BJ (cell line): ENCODE results near the gene POLR3F. TPM values are rescaled to one million over a fixed set of nuclear protein-coding genes. Genes with fewer than 3 reads are reported as not detected.
"Not testable (repeated sequence)": the region's sequence is repeated elsewhere in the genome, so short reads cannot be mapped to it uniquely, and the experiment has no call there.

Experiments used
- CTCF ChIA-PET: fragments of 350-600 bp; formaldehyde crosslinking; extraction: SDS; loops from one replicate; lab custom pipeline; 2021; ENCODE audit warnings: antibody characterized with exemption, inconsistent platforms; lab: Yijun Ruan, JAX
- POLR2A ChIA-PET: fragments of 300-600 bp; sonication (Branson Sonifier 250); formaldehyde crosslinking; extraction: SDS; loops from one replicate; lab custom pipeline; 2021; ENCODE audit warnings: antibody characterized with exemption; lab: Charles Lee
- DNase-seq: peaks from one replicate; pipeline ENCODE4 v3.0.0-alpha.2; 2011; ENCODE audit warnings: low read depth
- H3K27me3 ChIP-seq: 2 replicates; pipeline ENCODE4 v1.6.0; 2011; ENCODE audit warnings: low read length; ENCODE audit not compliant: control insufficient read depth, insufficient read depth
- H3K36me3 ChIP-seq: 2 replicates; pipeline ENCODE4 v1.5.1; 2011; ENCODE audit warnings: low read length; ENCODE audit not compliant: control insufficient read depth, insufficient read depth
- H3K4me3 ChIP-seq: 2 replicates; pipeline ENCODE4 v1.5.1; 2011; ENCODE audit warnings: low read depth, mild to moderate bottlenecking, control low read depth, low read length
- polyA plus RNA-seq: library from polyadenylated mRNA; depleted of rRNA; stranded (reverse); fragments of >200 nt; gene quantifications from 2 replicates; pipeline ENCODE4 v1.2.3, GENCODE V29; 2011
- TF ChIP-seq, protein P1 (sequence below): IDR thresholded peaks from 2 replicates; pipeline ENCODE4 v1.5.1; 2011; ENCODE audit warnings: low read depth, mild to moderate bottlenecking, control low read depth, inconsistent platforms, low read length, moderate library complexity; ENCODE audit not compliant: insufficient read depth

The POLR3F gene
- polyA plus RNA-seq, 1 experiment = 10.9 TPM

DNA sequence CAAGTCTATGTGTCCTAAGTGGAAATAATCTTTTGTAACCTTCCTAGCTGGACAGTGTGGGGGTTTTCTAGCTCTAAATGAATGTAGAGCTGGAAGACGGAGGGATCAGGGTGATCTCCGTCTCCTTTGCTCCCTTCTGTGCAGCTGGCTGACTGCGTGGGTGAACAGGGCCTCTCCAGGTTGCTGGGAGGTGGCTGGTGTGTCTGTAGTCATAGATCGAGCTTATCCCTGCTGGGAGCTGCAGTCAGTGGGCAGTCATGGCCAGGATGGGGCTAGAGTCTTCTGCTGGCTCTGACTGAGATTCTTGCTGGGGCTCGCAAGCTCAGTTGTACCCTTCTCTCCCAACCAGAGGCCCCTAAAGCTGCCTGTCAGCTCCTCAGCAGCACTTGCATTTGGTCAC lies 46.9 kb downstream of the POLR3F start:
- Histone ChIP-seq H3K36me3 (peaks cover 3% of the 10 kb centered on the region; the same call in 1 of the 2 replicates), H3K27me3 (no peaks in the 10 kb centered on the region), H3K4me3 (no peak overlapping the region)
- ChIA-PET CTCF (interaction anchor here (0.6 kb wide), 1 partner anchor 46 kb away, joined by 3 read pairs; no protein-coding TSS in a partner anchor), POLR2A (no interaction called here)
- TF ChIP-seq, protein P1, sequence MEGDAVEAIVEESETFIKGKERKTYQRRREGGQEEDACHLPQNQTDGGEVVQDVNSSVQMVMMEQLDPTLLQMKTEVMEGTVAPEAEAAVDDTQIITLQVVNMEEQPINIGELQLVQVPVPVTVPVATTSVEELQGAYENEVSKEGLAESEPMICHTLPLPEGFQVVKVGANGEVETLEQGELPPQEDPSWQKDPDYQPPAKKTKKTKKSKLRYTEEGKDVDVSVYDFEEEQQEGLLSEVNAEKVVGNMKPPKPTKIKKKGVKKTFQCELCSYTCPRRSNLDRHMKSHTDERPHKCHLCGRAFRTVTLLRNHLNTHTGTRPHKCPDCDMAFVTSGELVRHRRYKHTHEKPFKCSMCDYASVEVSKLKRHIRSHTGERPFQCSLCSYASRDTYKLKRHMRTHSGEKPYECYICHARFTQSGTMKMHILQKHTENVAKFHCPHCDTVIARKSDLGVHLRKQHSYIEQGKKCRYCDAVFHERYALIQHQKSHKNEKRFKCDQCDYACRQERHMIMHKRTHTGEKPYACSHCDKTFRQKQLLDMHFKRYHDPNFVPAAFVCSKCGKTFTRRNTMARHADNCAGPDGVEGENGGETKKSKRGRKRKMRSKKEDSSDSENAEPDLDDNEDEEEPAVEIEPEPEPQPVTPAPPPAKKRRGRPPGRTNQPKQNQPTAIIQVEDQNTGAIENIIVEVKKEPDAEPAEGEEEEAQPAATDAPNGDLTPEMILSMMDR = no peak
- DNase-seq = no peak

DNA sequence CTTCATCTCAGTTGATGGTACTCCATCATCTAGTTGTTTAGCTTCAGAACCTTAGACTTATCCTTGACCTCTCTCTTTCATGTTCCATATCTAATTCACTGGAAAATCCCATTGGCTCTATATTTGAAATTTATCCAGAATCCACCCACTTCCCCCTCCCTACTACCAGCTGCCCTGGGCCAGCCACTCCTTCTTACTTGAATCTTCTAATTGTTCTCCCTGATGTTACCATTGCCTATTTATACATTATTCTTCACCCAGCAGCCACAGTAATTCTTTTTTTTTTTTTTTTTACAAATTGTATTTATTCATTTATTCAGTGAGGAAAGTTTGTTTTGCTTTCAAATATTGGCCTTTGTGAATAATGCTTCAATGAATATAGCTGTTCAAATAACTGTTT lies 48.8 kb downstream of the POLR3F start:
- CTCF ChIA-PET = no interaction called here
- Histone ChIP-seq H3K4me3 (no peak overlapping the region), H3K36me3 (peaks cover 3% of the 10 kb centered on the region; the same call in 1 of the 2 replicates), H3K27me3 (no peaks in the 10 kb centered on the region)
- no peak for DNase-seq
- POLR2A ChIA-PET = interaction anchor here (0.6 to 0.7 kb wide), 2 partner anchors 8 to 10 kb away, joined by 4 to 10 read pairs; partner anchors contain the start of gene SEC23B
- TF ChIP-seq, protein P1 = no peak

DNA sequence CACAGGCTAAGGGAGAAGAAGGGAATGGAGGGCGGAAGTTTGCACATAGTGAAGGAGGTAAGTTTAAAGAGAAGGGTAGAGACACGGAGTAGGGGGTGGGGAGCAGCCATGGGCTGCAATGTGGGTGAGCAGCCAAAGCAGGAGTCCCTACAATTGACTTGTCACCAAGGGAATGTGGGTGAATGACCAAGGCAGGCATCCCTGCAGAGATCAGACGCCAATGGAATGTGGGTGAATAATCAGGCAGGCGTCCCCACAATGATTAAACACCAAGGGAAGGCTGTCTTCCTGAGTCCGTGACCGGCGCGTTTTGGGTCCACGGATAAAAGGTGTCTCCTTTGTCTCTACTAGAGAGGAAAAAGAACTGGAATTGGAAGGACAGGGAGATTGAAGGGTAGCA lies 54.9 kb downstream of the POLR3F start:
- DNase-seq, POLR2A ChIA-PET, CTCF ChIA-PET, H3K4me3 ChIP-seq, H3K36me3 ChIP-seq, H3K27me3 ChIP-seq: not testable (repeated sequence)

DNA sequence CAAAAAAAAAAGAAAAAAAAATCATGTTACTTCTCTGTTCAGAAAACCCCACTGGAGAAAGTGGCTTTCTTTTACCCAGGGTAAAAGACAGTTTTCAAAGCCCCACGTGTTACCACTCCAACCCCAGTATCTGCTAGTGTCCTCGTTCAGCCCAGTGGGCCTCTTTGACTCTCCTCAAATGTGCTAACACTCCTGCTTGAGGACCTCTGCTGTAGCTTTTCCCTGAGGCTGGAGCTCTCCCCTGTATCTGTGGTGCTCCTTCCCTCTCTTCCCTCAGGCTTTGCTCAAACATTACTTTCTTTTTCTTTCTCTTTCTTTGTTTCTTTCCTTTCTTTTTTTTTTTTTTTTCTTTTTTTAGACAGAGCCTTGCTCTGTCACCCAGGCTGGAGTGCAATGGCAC lies 55.9 kb downstream of the POLR3F start:
- Histone ChIP-seq H3K4me3 (no peak overlapping the region), H3K36me3 (peaks cover 8% of the 10 kb centered on the region), H3K27me3 (no peaks in the 10 kb centered on the region)
- TF ChIP-seq, protein P1 = no peak
- CTCF ChIA-PET = interaction anchor here (0.7 kb wide), 1 partner anchor 79 kb away, joined by 3 read pairs; no protein-coding TSS in a partner anchor
- POLR2A ChIA-PET = interaction anchor here (0.7 kb wide), 2 partner anchors 115 to 142 kb away, joined by 10 to 15 read pairs; no protein-coding TSS in a partner anchor
- no peak for DNase-seq

DNA sequence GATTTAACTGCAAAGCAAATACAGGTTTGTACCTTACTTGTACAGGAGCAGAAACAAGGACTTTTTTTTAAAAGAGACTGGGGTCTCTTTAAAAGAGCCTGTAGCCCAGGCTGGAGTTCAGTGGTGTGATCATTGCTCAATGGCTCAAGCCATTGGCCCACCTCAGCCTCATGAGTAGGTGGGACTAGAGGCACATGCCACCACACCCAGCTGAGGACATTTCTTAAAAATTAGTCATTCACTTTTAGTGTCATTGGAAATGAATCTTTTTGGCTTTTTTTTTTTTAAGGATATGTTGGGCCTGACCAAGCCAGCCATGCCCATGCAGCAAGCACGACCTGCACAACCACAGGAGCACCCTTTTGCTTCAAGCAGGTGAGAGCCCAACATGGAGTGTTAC lies 57.5 kb downstream of the POLR3F start:
- CTCF ChIA-PET = no interaction called here

DNA sequence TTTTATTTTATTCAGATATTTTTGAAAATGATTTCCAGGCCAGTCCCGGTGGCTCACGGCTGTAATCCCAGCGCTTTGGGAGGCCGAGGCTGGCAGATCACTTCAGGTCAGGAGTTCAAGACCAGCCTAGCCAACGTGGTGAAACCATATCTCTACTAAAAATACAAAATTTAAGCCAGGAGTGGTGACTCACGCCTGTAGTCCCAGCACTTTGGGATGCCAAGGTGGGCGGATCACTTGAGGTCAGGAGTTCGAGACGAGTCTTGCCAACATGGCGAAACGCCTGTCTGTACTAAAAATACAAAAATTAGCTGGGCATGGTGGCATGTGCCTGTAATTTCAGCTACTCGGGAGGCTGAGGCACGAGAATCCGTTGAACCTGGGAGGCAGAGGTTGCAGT lies 59.6 kb downstream of the POLR3F start:
- CTCF ChIA-PET = interaction anchor here (0.9 kb wide), 1 partner anchor 113 kb away, joined by 3 read pairs; no protein-coding TSS in a partner anchor
- not testable (repeated sequence) for DNase-seq

More for the DNA sequence above, 57.5 kb downstream of the POLR3F start:
- Histone ChIP-seq H3K4me3 (no peak overlapping the region), H3K27me3 (no peaks in the 10 kb centered on the region), H3K36me3 (peaks cover 8% of the 10 kb centered on the region)
- peak; percentile 57 for DNase-seq
- TF ChIP-seq, protein P1 = no peak
- POLR2A ChIA-PET = interaction anchor here (0.7 kb wide), 1 partner anchor 1240 kb away, joined by 4 read pairs; no protein-coding TSS in a partner anchor

More for the DNA sequence above, 59.6 kb downstream of the POLR3F start:
- peaks cover 14% of the 10 kb centered on the region for H3K36me3 ChIP-seq
- H3K4me3 ChIP-seq, POLR2A ChIA-PET, H3K27me3 ChIP-seq: not testable (repeated sequence)
